ENCODE results near the gene APOO. TPM values are rescaled to one million over a fixed set of nuclear protein-coding genes. Genes with fewer than 3 reads are reported as not detected.
A peak's percentile ranks its signal among the peaks of the same experiment; 100 is the strongest.

The APOO gene
- total RNA-seq, 2 donors from 2014 or later = 47.9 to 74.2 TPM

- Histone ChIP-seq H3K9ac (ENCODE audit: extremely low read depth, low read length, poor library complexity, severe bottlenecking) (peak overlapping the region; percentile 4), H3K4me3 (ENCODE audit: low read length) (peak overlapping the region; percentile 72), H3K27me3 (ENCODE audit: control insufficient read depth, insufficient read depth, low read length, poor library complexity, severe bottlenecking) (no peaks in the 10 kb centered on the region), H3K27ac (ENCODE audit: low read depth, low read length) (peak overlapping the region; percentile 53), H3K36me3 (ENCODE audit: control insufficient read depth, insufficient read depth, low read length) (no peaks in the 10 kb centered on the region), H3K4me1 (ENCODE audit: control insufficient read depth, insufficient read depth, low read length) (no peaks in the 10 kb centered on the region), H3K9me3 (ENCODE audit: control insufficient read depth, low read length) (no peaks in the 10 kb centered on the region)
- peak; percentile 69 for DNase-seq
- H3K27ac Mint-ChIP-seq = peak overlapping the region; percentile 56
- peak overlapping the region; percentile 83 for H3K4me3 Mint-ChIP-seq
- H3K9me3 Mint-ChIP-seq = no peaks in the 10 kb centered on the region
- TF ChIP-seq, protein P1, sequence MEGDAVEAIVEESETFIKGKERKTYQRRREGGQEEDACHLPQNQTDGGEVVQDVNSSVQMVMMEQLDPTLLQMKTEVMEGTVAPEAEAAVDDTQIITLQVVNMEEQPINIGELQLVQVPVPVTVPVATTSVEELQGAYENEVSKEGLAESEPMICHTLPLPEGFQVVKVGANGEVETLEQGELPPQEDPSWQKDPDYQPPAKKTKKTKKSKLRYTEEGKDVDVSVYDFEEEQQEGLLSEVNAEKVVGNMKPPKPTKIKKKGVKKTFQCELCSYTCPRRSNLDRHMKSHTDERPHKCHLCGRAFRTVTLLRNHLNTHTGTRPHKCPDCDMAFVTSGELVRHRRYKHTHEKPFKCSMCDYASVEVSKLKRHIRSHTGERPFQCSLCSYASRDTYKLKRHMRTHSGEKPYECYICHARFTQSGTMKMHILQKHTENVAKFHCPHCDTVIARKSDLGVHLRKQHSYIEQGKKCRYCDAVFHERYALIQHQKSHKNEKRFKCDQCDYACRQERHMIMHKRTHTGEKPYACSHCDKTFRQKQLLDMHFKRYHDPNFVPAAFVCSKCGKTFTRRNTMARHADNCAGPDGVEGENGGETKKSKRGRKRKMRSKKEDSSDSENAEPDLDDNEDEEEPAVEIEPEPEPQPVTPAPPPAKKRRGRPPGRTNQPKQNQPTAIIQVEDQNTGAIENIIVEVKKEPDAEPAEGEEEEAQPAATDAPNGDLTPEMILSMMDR (conservative IDR thresholded peaks at IDR 0.05) = peak; percentile 83
- H3K4me1 Mint-ChIP-seq = peaks cover 8% of the 10 kb centered on the region
- H3K27me3 Mint-ChIP-seq (ENCODE audit: insufficient read depth) = no peaks in the 10 kb centered on the region
- 62 to 76% methylated on average over 2 to 11 of the region's 13 CpGs for WGBS, 2 experiments (ENCODE audit: insufficient coverage in 1 of 2, insufficient read length in 1 of 2)
- H3K36me3 Mint-ChIP-seq (ENCODE audit: low read depth) = peaks cover 5% of the 10 kb centered on the region
Observed at GRCh38 chrX:23908219-23909004, 674 bp upstream of the APOO start.

DNA sequence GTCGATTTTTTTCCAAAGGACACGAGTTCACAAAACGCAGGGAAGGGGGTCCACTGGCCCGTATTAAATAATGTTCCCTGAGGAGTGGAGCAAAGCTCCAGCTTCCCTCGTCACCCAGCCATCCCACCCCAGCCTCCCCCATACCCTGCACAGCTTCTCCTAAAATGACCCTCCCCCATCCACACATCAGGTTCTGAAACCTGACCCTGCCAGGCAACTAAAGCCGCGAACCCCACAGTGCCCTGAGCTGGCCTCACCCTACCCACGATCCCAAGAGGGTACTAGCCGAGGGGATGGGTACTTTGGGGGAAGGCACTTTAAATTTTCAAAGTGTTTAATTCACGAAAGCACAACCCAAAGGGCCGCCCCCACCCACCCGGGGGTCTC is 634 bp downstream of the APOO start:
- TF ChIP-seq, protein P1 (conservative IDR thresholded peaks at IDR 0.05) = no peak
- H3K36me3 Mint-ChIP-seq (ENCODE audit: low read depth) = peaks cover 5% of the 10 kb centered on the region
- Histone ChIP-seq H3K9me3 (ENCODE audit: control insufficient read depth, low read length) (no peaks in the 10 kb centered on the region), H3K4me3 (ENCODE audit: low read length) (peak overlapping the region; percentile 83), H3K9ac (ENCODE audit: extremely low read depth, low read length, poor library complexity, severe bottlenecking) (peak overlapping the region; percentile 72), H3K4me1 (ENCODE audit: control insufficient read depth, insufficient read depth, low read length) (peaks cover 2% of the 10 kb centered on the region), H3K27ac (ENCODE audit: low read depth, low read length) (peak overlapping the region; percentile 87), H3K27me3 (ENCODE audit: control insufficient read depth, insufficient read depth, low read length, poor library complexity, severe bottlenecking) (no peaks in the 10 kb centered on the region), H3K36me3 (ENCODE audit: control insufficient read depth, insufficient read depth, low read length) (no peaks in the 10 kb centered on the region)
- H3K9me3 Mint-ChIP-seq = no peaks in the 10 kb centered on the region
- H3K27me3 Mint-ChIP-seq (ENCODE audit: insufficient read depth) = no peaks in the 10 kb centered on the region
- no peak for DNase-seq
- H3K4me1 Mint-ChIP-seq = peaks cover 8% of the 10 kb centered on the region
- WGBS, 2 experiments (ENCODE audit: insufficient coverage in 1 of 2, insufficient read length in 1 of 2) = 2 to 10% methylated on average over 2 to 10 of the region's 12 CpGs
- H3K4me3 Mint-ChIP-seq = peak overlapping the region; percentile 83
- H3K27ac Mint-ChIP-seq = peak overlapping the region; percentile 93

DNA sequence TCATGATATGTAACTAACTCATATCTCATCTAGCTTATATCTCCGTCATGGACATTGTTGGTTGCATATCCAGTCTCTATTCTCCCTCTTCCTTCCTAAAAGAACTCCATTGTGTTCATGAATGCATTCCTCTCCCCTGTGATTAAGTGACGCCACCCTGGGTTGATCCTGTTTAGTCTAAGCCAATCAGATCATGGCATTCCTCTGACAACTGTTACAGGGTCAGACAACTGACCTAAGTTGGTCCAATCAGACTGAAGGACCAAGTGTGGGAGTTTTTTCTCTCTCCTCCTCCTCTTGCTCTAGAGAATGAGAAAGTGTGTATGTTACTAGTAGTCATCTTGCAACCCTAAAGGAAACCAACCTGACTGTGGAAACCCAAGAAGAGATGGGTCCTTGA is 3.6 kb downstream of the APOO start:
- Mint-ChIP-seq H3K36me3 (ENCODE audit: low read depth) (peaks cover 5% of the 10 kb centered on the region), H3K9me3 (no peaks in the 10 kb centered on the region), H3K4me1 (peaks cover 18% of the 10 kb centered on the region), H3K4me3 (no peak overlapping the region), H3K27ac (peak overlapping the region; percentile 27), H3K27me3 (ENCODE audit: insufficient read depth) (no peaks in the 10 kb centered on the region)
- Histone ChIP-seq H3K36me3 (ENCODE audit: control insufficient read depth, insufficient read depth, low read length) (no peaks in the 10 kb centered on the region), H3K4me3 (ENCODE audit: low read length) (no peak overlapping the region), H3K9me3 (ENCODE audit: control insufficient read depth, low read length) (no peaks in the 10 kb centered on the region), H3K27ac (ENCODE audit: low read depth, low read length) (no peak overlapping the region), H3K27me3 (ENCODE audit: control insufficient read depth, insufficient read depth, low read length, poor library complexity, severe bottlenecking) (no peaks in the 10 kb centered on the region), H3K9ac (ENCODE audit: extremely low read depth, low read length, poor library complexity, severe bottlenecking) (no peak overlapping the region), H3K4me1 (ENCODE audit: control insufficient read depth, insufficient read depth, low read length) (peaks cover 6% of the 10 kb centered on the region)
- WGBS, 2 experiments (ENCODE audit: insufficient coverage in 1 of 2, insufficient read length in 1 of 2) = 86% methylated on average over 2 of the region's 2 CpGs; no CpG with 5 or more reads in 1 of the 2 experiments
- TF ChIP-seq, protein P1 (conservative IDR thresholded peaks at IDR 0.05) = no peak
- DNase-seq = peak; percentile 62

Measured in endodermal cell (in vitro differentiated cells).